Lung (tissue), 12 donors: Measurements from ENCODE around the gene FAM174C. TPM values are rescaled to one million over a fixed set of nuclear protein-coding genes. Genes with fewer than 3 reads are reported as not detected.
A peak's percentile ranks its signal among the peaks of the same experiment; 100 is the strongest.

ENCODE experiments used
- ATAC-seq: fragments of 200-7000 bp; cut with Tn5 transposase; one replicate; pipeline ENCODE4 v1.9.1; 2020; ENCODE audit warnings: moderate number of reproducible peaks; ENCODE audit not compliant: insufficient read depth, low FRiP score
- DNase-seq, 3 donors: peaks; one replicate each; pipeline ENCODE4 v3.0.0-alpha.2; 2013 to 2017
- H3K27ac ChIP-seq, 2 donors: one replicate each; pipeline ENCODE4 v1.5.1; 2013; ENCODE audit warnings: mild to moderate bottlenecking in 2 of 2, moderate library complexity in 2 of 2, control low read depth in 1 of 2, inconsistent platforms in 1 of 2, low read depth in 1 of 2, low read length in 1 of 2
- H3K27me3 ChIP-seq, 3 donors: one replicate each; pipeline ENCODE4 v1.5.1; 2013; ENCODE audit warnings: low read length in 2 of 3; ENCODE audit not compliant: control insufficient read depth in 3 of 3, insufficient read depth in 3 of 3
- H3K36me3 ChIP-seq, 4 donors: one replicate each; pipeline ENCODE4 v1.5.1; 2013; ENCODE audit warnings: low read length in 4 of 4, mild to moderate bottlenecking in 1 of 4, moderate library complexity in 1 of 4; ENCODE audit not compliant: control insufficient read depth in 4 of 4, insufficient read depth in 4 of 4
- H3K4me1 ChIP-seq, 5 donors: one replicate each; pipeline ENCODE4 v1.5.1; 2013; ENCODE audit warnings: low read length in 5 of 5, mild to moderate bottlenecking in 2 of 5, moderate library complexity in 1 of 5; ENCODE audit not compliant: control insufficient read depth in 5 of 5, insufficient read depth in 5 of 5
- H3K4me3 ChIP-seq: one replicate; pipeline ENCODE4 v1.5.1; 2013; ENCODE audit warnings: mild to moderate bottlenecking, control low read depth, moderate library complexity
- H3K9ac ChIP-seq, 2 donors: one replicate each; pipeline ENCODE4 v1.5.1; 2013; ENCODE audit warnings: low read length in 2 of 2, control low read depth in 1 of 2; ENCODE audit not compliant: insufficient read depth in 1 of 2
- H3K9me3 ChIP-seq, 4 donors: one replicate each; pipeline ENCODE4 v1.5.1; 2013; ENCODE audit warnings: low read length in 3 of 4, mild to moderate bottlenecking in 1 of 4, moderate library complexity in 1 of 4; ENCODE audit not compliant: control insufficient read depth in 4 of 4, insufficient read depth in 3 of 4
- CTCF ChIP-seq: IDR thresholded peaks from 2 replicates; pipeline ENCODE4 v1.5.1; 2012; ENCODE audit warnings: mild to moderate bottlenecking; ENCODE audit errors: control extremely low read depth, extremely low read depth
- WGBS, 2 donors: extraction: QIAGEN DNeasy Blood & Tissue Kit; methylation state at CpG; one replicate each; pipeline ENCODE4 v1.1.7; 2013; 5-methylcytosine and 5-hydroxymethylcytosine counted together
- polyA plus RNA-seq, 2 donors: library from polyadenylated mRNA; stranded (reverse); fragments of 200-250 nt; gene quantifications; one replicate each; pipeline ENCODE4 v1.2.1, GENCODE V29; 2013
- total RNA-seq, 2 donors: library from RNA; depleted of rRNA in 1 of 2; stranded (reverse); fragments of >200 nt in 1 of 2; gene quantifications; one replicate each; pipeline ENCODE4 v1.2.1, GENCODE V29; 2014 to 2021
- donor health status: control.
- donor health status: control.
- donor health status: Bipolar disorder and iron deficiency.
- donor health status: healthy.
- donor health status: DM: yes; HTN: yes; CAD: no.

The FAM174C gene
- total and polyA plus RNA-seq, 4 donors: 17.5 to 89.3 (median 69.4) TPM

GRCh38 chr19:1267477-1268225, 7.7 kb upstream of the FAM174C start:
- no peak overlapping the region for H3K4me3 ChIP-seq
- DNase-seq (no peak), ATAC-seq (no peak)
- no peak overlapping the region for H3K9ac ChIP-seq
- no peaks in the 10 kb centered on the region for H3K27me3 ChIP-seq
- no peak for TF ChIP-seq CTCF
- 30 to 33% methylated on average over 34 to 35 of the region's 35 CpGs for whole genome bisulfite sequencing, 2 donors
- no peak overlapping the region for H3K27ac ChIP-seq
- no peaks in the 10 kb centered on the region for H3K9me3 ChIP-seq
- H3K4me1 ChIP-seq: peaks cover 17 to 63% (median 37%) of the 10 kb centered on the region in 5 donors
- peaks cover 4 to 27% (median 19%) of the 10 kb centered on the region in 4 donors for H3K36me3 ChIP-seq

GRCh38 chr19:1268226-1269064, 6.9 kb upstream of the FAM174C start:
- Histone ChIP-seq H3K27me3 (no peaks in the 10 kb centered on the region), H3K4me1 (peaks cover 17 to 55% (median 34%) of the 10 kb centered on the region in 5 donors), H3K9me3 (no peaks in the 10 kb centered on the region), H3K27ac (peak overlapping the region; percentile 58 to 62), H3K9ac (no peak overlapping the region), H3K4me3 (no peak overlapping the region), H3K36me3 (peaks cover 10 to 34% (median 27%) of the 10 kb centered on the region in 4 donors)
- no peak for ATAC-seq
- no peak for DNase-seq
- no peak for TF ChIP-seq CTCF
- WGBS, 2 donors: 53 to 54% methylated on average over 37 to 40 of the region's 40 CpGs

- H3K9me3 ChIP-seq: no peaks in the 10 kb centered on the region
- peak within 1 kb of the TSS; percentile 98 to 99 for H3K27ac ChIP-seq
- H3K27me3 ChIP-seq: no peaks in the 10 kb centered on the region
- peak within 1 kb of the TSS; percentile 85 for H3K4me3 ChIP-seq
- peak; percentile 99 to 100 (median 99) for DNase-seq
- WGBS, 2 donors: 0 to 1% methylated on average over 34 to 50 of the region's 50 CpGs
- peak; percentile 70 for ATAC-seq
- peak within 1 kb of the TSS; percentile 31 to 87 for H3K9ac ChIP-seq
- no peak for TF ChIP-seq CTCF
- H3K4me1 ChIP-seq: peaks cover 17 to 55% (median 36%) of the 10 kb centered on the region in 5 donors
- H3K36me3 ChIP-seq: peaks cover 12 to 41% (median 33%) of the 10 kb centered on the region in 4 donors
Measured at GRCh38 chr19:1269065-1269477, 6.3 kb upstream of the FAM174C start, which contains the start of gene CIRBP. Gene CIRBP, plus strand, starts transcription at chr19:1269332. Its CDS starts 1,602 bp downstream, at chr19:1270934.
